CD14-positive monocyte (primary cell): Measurements from ENCODE around the gene PLEKHG2. TPM values are rescaled to one million over a fixed set of nuclear protein-coding genes. Genes with fewer than 3 reads are reported as not detected.
A peak's percentile ranks its signal among the peaks of the same experiment; 100 is the strongest.

Source experiments
- DNase-seq, 3 donors: peaks; one replicate each; pipeline ENCODE4 v3.0.0-alpha.2; 2011 to 2022
- H2AFZ ChIP-seq: 2 replicates; pipeline ENCODE4 v1.6.0; 2012; ENCODE audit warnings: mild to moderate bottlenecking, low read depth, low read length, inconsistent platforms; ENCODE audit not compliant: insufficient read depth, poor library complexity, severe bottlenecking
- H3K27ac ChIP-seq, 2 donors: 1 replicate in 1 of 2; 2 replicates in 1 of 2; pipeline ENCODE4 v1.5.1; 2012 to 2013; ENCODE audit warnings: low read length in 2 of 2, control low read depth in 1 of 2, inconsistent platforms in 1 of 2, low read depth in 1 of 2, mild to moderate bottlenecking in 1 of 2
- H3K27me3 ChIP-seq, 2 donors: one replicate each; pipeline versions ENCODE4 v1.6.0 to v1.6.1; 2011 to 2013; ENCODE audit warnings: low read length in 2 of 2; ENCODE audit not compliant: control insufficient read depth in 2 of 2, insufficient read depth in 2 of 2
- H3K36me3 ChIP-seq, 2 donors: replicated peaks in 1 of 2; 1 replicate in 1 of 2; 2 replicates in 1 of 2; pipeline versions ENCODE4 v1.5.1 to v1.6.1; 2012 to 2013; ENCODE audit warnings: low read length in 2 of 2, control low read depth in 1 of 2, inconsistent platforms in 1 of 2, mild to moderate bottlenecking in 1 of 2; ENCODE audit not compliant: insufficient read depth in 2 of 2, control insufficient read depth in 1 of 2
- H3K4me1 ChIP-seq, 2 donors: 1 replicate in 1 of 2; 2 replicates in 1 of 2; pipeline versions ENCODE4 v1.5.1 to v1.6.1; 2012 to 2013; ENCODE audit warnings: low read length in 2 of 2, control low read depth in 1 of 2, inconsistent platforms in 1 of 2, mild to moderate bottlenecking in 1 of 2, moderate library complexity in 1 of 2; ENCODE audit not compliant: insufficient read depth in 2 of 2, control insufficient read depth in 1 of 2
- H3K4me2 ChIP-seq: replicated peaks from 2 replicates; pipeline ENCODE3; 2012; ENCODE audit warnings: low read length, moderate library complexity, mild to moderate bottlenecking; ENCODE audit not compliant: poor library complexity, severe bottlenecking; ENCODE audit errors: extremely low read depth
- H3K4me3 ChIP-seq, 3 experiments: fragments of 200-600 bp in 1 of 3; sonication (generic) in 1 of 3; replicated peaks in 1 of 3; 1 replicate in 2 of 3; 2 replicates in 1 of 3; pipeline ENCODE4 v1.5.1; 2011 to 2013; ENCODE audit warnings: low read length in 3 of 3, mild to moderate bottlenecking in 3 of 3, control low read depth in 2 of 3, low read depth in 2 of 3, inconsistent platforms in 1 of 3, moderate library complexity in 1 of 3
- H3K79me2 ChIP-seq: 2 replicates; pipeline ENCODE4 v1.6.0; 2012; ENCODE audit warnings: mild to moderate bottlenecking, control low read depth, inconsistent platforms, low read length, moderate library complexity; ENCODE audit not compliant: insufficient read depth
- H3K9ac ChIP-seq: 2 replicates; pipeline ENCODE4 v1.6.0; 2017; ENCODE audit warnings: low read length, mild to moderate bottlenecking; ENCODE audit not compliant: insufficient read depth, poor library complexity, severe bottlenecking
- H3K9me3 ChIP-seq, 2 donors: replicated peaks in 1 of 2; 1 replicate in 1 of 2; 2 replicates in 1 of 2; pipeline versions ENCODE4 v1.5.1 to v1.6.1; 2012 to 2013; ENCODE audit warnings: low read length in 2 of 2, control low read depth in 1 of 2; ENCODE audit not compliant: control insufficient read depth in 1 of 2, insufficient read depth in 1 of 2
- H4K20me1 ChIP-seq: 2 replicates; pipeline ENCODE4 v1.6.0; 2012; ENCODE audit warnings: mild to moderate bottlenecking, low read length, control low read depth, moderate library complexity; ENCODE audit not compliant: insufficient read depth
- H3K27ac Mint-ChIP-seq, 7 donors: one replicate each; pipeline ENCODE4 v1.8.0; 2020; ENCODE audit warnings: mild to moderate bottlenecking in 7 of 7, mixed read lengths in 7 of 7, moderate library complexity in 6 of 7, inconsistent platforms in 2 of 7
- H3K27me3 Mint-ChIP-seq, 3 donors: one replicate each; pipeline ENCODE4 v1.8.0; 2021 to 2022; ENCODE audit warnings: low read depth in 3 of 3, mild to moderate bottlenecking in 3 of 3, mixed read lengths in 3 of 3, moderate library complexity in 3 of 3, inconsistent platforms in 1 of 3
- H3K36me3 Mint-ChIP-seq, 2 donors: one replicate each; pipeline ENCODE4 v1.8.0; 2020; ENCODE audit warnings: mixed read lengths in 2 of 2, inconsistent platforms in 1 of 2, mild to moderate bottlenecking in 1 of 2
- H3K4me1 Mint-ChIP-seq: one replicate; pipeline ENCODE4 v1.8.0; 2020; ENCODE audit warnings: mild to moderate bottlenecking, mixed read lengths
- H3K4me3 Mint-ChIP-seq, 2 donors: one replicate each; pipeline ENCODE4 v1.8.0; 2020; ENCODE audit warnings: mild to moderate bottlenecking in 2 of 2, mixed read lengths in 2 of 2, moderate library complexity in 1 of 2
- H3K9me3 Mint-ChIP-seq, 7 donors: one replicate each; pipeline ENCODE4 v1.8.0; 2020 to 2022; ENCODE audit warnings: mixed read lengths in 7 of 7, mild to moderate bottlenecking in 6 of 7, moderate library complexity in 6 of 7, inconsistent platforms in 2 of 7
- CTCF ChIP-seq: fragments of 200-600 bp; IDR thresholded peaks from one replicate; pipeline ENCODE4 v1.8.0; 2022; ENCODE audit warnings: antibody characterized with exemption, mild to moderate bottlenecking
- WGBS: methylation state at CpG from one replicate; pipeline ENCODE4 v1.1.5; 2013; ENCODE audit warnings: missing lambda C conversion rate; ENCODE audit not compliant: insufficient coverage; 5-methylcytosine and 5-hydroxymethylcytosine counted together
- intact Hi-C, 2 donors: fragments of 100-400 bp; cut with micrococcal nuclease; formaldehyde crosslinking; loops; one replicate each; pipeline versions ENCODE4 v1.15.0 to v1.15.1; 2023
- polyA plus RNA-seq, 3 donors: library from polyadenylated mRNA; depleted of rRNA in 1 of 3; unstranded in 2 of 3; stranded (reverse) in 1 of 3; fragments of 300-500 nt in 2 of 3; fragments of >200 nt in 1 of 3; fragmentation: Illumina TruSeq in 2 of 3; gene quantifications; 1 replicate in 2 of 3; 2 replicates in 1 of 3; pipeline ENCODE4 v1.2.3, GENCODE V29; 2012 to 2021

PLEKHG2 gene
- polyA plus RNA-seq, 3 donors = 0.73 to 202 (median 1.2) TPM

GRCh38 chr19:39445196-39446111 is 33.0 kb downstream of the PLEKHG2 start, which contains the start of gene SUPT5H:
SUPT5H (plus strand) TSS chr19:39445582; CDS start chr19:39445891, 309 bp downstream.
- H3K27me3 ChIP-seq = no peaks in the 10 kb centered on the region
- H3K27ac ChIP-seq = peak within 1 kb of the TSS; percentile 94 to 100
- under 1% methylated on average over 68 of the region's 68 CpGs for WGBS
- Mint-ChIP-seq H3K27ac (peak within 1 kb of the TSS; percentile 89 to 100 (median 99)), H3K4me3 (peak within 1 kb of the TSS; percentile 97 to 98), H3K27me3 (peaks cover 0 to 5% (median 3%) of the 10 kb centered on the region in 3 donors), H3K9me3 (peaks cover 0 to 3% (median 0%) of the 10 kb centered on the region in 7 donors), H3K4me1 (peaks cover 51% of the 10 kb centered on the region), H3K36me3 (peaks cover 16 to 23% of the 10 kb centered on the region in 2 donors)
- peaks cover 60% of the 10 kb centered on the region for H3K79me2 ChIP-seq
- peaks cover 30% of the 10 kb centered on the region for H4K20me1 ChIP-seq
- H2AFZ ChIP-seq = peak within 1 kb of the TSS; percentile 77
- H3K4me2 ChIP-seq = peak within 1 kb of the TSS; percentile 79
- TF ChIP-seq CTCF = no peak
- peaks cover 36 to 40% of the 10 kb centered on the region in 2 donors for H3K4me1 ChIP-seq
- H3K4me3 ChIP-seq = peak within 1 kb of the TSS; percentile 55 to 100 (median 95)
- H3K9me3 ChIP-seq = no peaks in the 10 kb centered on the region
- peaks cover 4 to 18% of the 10 kb centered on the region in 2 donors for H3K36me3 ChIP-seq
- peak; percentile 97 for DNase-seq
- intact Hi-C loops = loop anchor here (2.0 to 10.0 kb wide), 3 partner anchors 57 to 92 kb away; partner anchors contain the start of gene EID2B (in 1 of the 2)
- H3K9ac ChIP-seq = peak within 1 kb of the TSS; percentile 98

- peak overlapping the region; percentile 77 for H2AFZ ChIP-seq
- no peak for TF ChIP-seq CTCF
- peaks cover 4 to 27% of the 10 kb centered on the region in 2 donors for H3K36me3 ChIP-seq
- peaks cover 0 to 3% (median 0%) of the 10 kb centered on the region in 3 donors for H3K27me3 Mint-ChIP-seq
- H3K4me1 Mint-ChIP-seq = peaks cover 51% of the 10 kb centered on the region
- peak overlapping the region; percentile 79 for H3K4me2 ChIP-seq
- H3K9ac ChIP-seq = peak overlapping the region; percentile 98
- 89% methylated on average over 6 of the region's 16 CpGs for WGBS
- H3K9me3 ChIP-seq = no peaks in the 10 kb centered on the region
- peaks cover 19 to 31% of the 10 kb centered on the region in 2 donors for H3K36me3 Mint-ChIP-seq
- peak overlapping the region in 1 of 2 donors; percentile 100 for H3K27ac ChIP-seq
- H3K4me1 ChIP-seq = peaks cover 36 to 40% of the 10 kb centered on the region in 2 donors
- H3K4me3 Mint-ChIP-seq = peak overlapping the region; percentile 97 to 98
- H3K79me2 ChIP-seq = peaks cover 70% of the 10 kb centered on the region
- no peaks in the 10 kb centered on the region for H3K27me3 ChIP-seq
- peaks cover 0 to 3% (median 0%) of the 10 kb centered on the region in 7 donors for H3K9me3 Mint-ChIP-seq
- peak overlapping the region; percentile 55 to 100 (median 95) for H3K4me3 ChIP-seq
- H3K27ac Mint-ChIP-seq = peak overlapping the region; percentile 47 to 100 (median 97)
- H4K20me1 ChIP-seq = peaks cover 41% of the 10 kb centered on the region
- intact Hi-C loops = loop anchor here (5.0 to 10.0 kb wide), 2 partner anchors 88 to 91 kb away; partner anchors contain the start of gene EID2B (in 1 of the 2)
- DNase-seq = no peak
These were observed 34.1 kb downstream of the PLEKHG2 start for GRCh38 chr19:39446365-39447084.
